ENCODE measurements around the gene ANO6. TPM values are rescaled to one million over a fixed set of nuclear protein-coding genes. Genes with fewer than 3 reads are reported as not detected.

The ANO6 gene
- total RNA-seq, 4 donors from 2014 or later, result 16.9 to 23.0 (median 20.4) TPM

GRCh38 chr12:45402288-45402687 is 186.4 kb downstream of the ANO6 start:
- intact Hi-C loops (cut with DNase I; ENCODE audit: low total_unique reads) (no loop called here), in situ Hi-C loops (cut with MboI; ENCODE audit: low pct_ligation_motif_present in 1 of 4, low pct_unique_long_range_greater_than_20kb in 1 of 4, low sequenced_read_pairs in 3 of 4) (no loop called here)

GRCh38 chr12:45406988-45407850 is 191.3 kb downstream of the ANO6 start:
- no peak for DNase-seq
- in situ Hi-C loops (cut with MboI; ENCODE audit: low pct_ligation_motif_present in 1 of 4, low pct_unique_long_range_greater_than_20kb in 1 of 4, low sequenced_read_pairs in 3 of 4), result no loop called here
- Histone ChIP-seq H3K36me3 (peaks cover 0 to 21% (median 0%) of the 10 kb centered on the region in 4 donors), H3K9me3 (no peaks in the 10 kb centered on the region), H3K27me3 (no peaks in the 10 kb centered on the region), H3K4me3 (no peak overlapping the region), H3K27ac (no peak overlapping the region), H3K4me1 (peaks cover 0 to 2% (median 0%) of the 10 kb centered on the region in 4 donors)
- 80 to 85% methylated on average over 7 to 10 of the region's 10 CpGs for WGBS, 2 donors (ENCODE audit: low coverage in 1 of 2)
- TF ChIP-seq POLR2A (IDR thresholded peaks at IDR 0.05), result no peak
- TF ChIP-seq CTCF (IDR thresholded peaks at IDR 0.05), result no peak
- TF ChIP-seq POLR2AphosphoS5 (IDR thresholded peaks at IDR 0.05), result no peak
- TF ChIP-seq EP300 (IDR thresholded peaks at IDR 0.05; ENCODE audit: low read depth), result no peak
- intact Hi-C loops (cut with DNase I; ENCODE audit: low total_unique reads), result no loop called here

More at GRCh38 chr12:45402288-45402687, 186.4 kb downstream of the ANO6 start:
- TF ChIP-seq EP300 (IDR thresholded peaks at IDR 0.05; ENCODE audit: low read depth) (no peak), POLR2AphosphoS5 (IDR thresholded peaks at IDR 0.05) (no peak)
- WGBS, 2 donors (ENCODE audit: low coverage in 1 of 2), result 53 to 62% methylated on average over 4 to 6 of the region's 6 CpGs
- H3K4me1 ChIP-seq, result peaks cover 0 to 3% (median 0%) of the 10 kb centered on the region in 4 donors
- H3K27me3 ChIP-seq, result no peaks in the 10 kb centered on the region
- H3K9me3 ChIP-seq, result peaks cover 0 to 1% of the 10 kb centered on the region in 2 donors
- DNase-seq, result no peak
- H3K36me3 ChIP-seq, result peaks cover 0 to 8% (median 0%) of the 10 kb centered on the region in 4 donors
- no peak overlapping the region for H3K4me3 ChIP-seq
- no peak overlapping the region for H3K27ac ChIP-seq

GRCh38 chr12:45407981-45408728 is 192.3 kb downstream of the ANO6 start:
- intact Hi-C loops (cut with DNase I; ENCODE audit: low total_unique reads) (no loop called here), in situ Hi-C loops (cut with MboI; ENCODE audit: low pct_ligation_motif_present in 1 of 4, low pct_unique_long_range_greater_than_20kb in 1 of 4, low sequenced_read_pairs in 3 of 4) (no loop called here)
- no peak for DNase-seq
- no peaks in the 10 kb centered on the region for H3K9me3 ChIP-seq
- WGBS, 2 donors (ENCODE audit: low coverage in 1 of 2), result 81 to 86% methylated on average over 7 to 10 of the region's 10 CpGs
- H3K36me3 ChIP-seq, result peaks cover 0 to 21% (median 0%) of the 10 kb centered on the region in 4 donors
- no peak overlapping the region for H3K27ac ChIP-seq
- no peak overlapping the region for H3K4me3 ChIP-seq
- TF ChIP-seq EP300 (IDR thresholded peaks at IDR 0.05; ENCODE audit: low read depth) (no peak), POLR2A (IDR thresholded peaks at IDR 0.05) (no peak), CTCF (IDR thresholded peaks at IDR 0.05) (no peak), POLR2AphosphoS5 (IDR thresholded peaks at IDR 0.05) (no peak)
- H3K27me3 ChIP-seq, result no peaks in the 10 kb centered on the region
- H3K4me1 ChIP-seq, result no peaks in the 10 kb centered on the region

- H3K27me3 ChIP-seq, result no peaks in the 10 kb centered on the region
- no peak overlapping the region for H3K27ac ChIP-seq
- 93% methylated on average over 2 of the region's 2 CpGs for WGBS, 2 donors (ENCODE audit: low coverage in 1 of 2)
- H3K9me3 ChIP-seq, result no peaks in the 10 kb centered on the region
- no peak overlapping the region for H3K4me3 ChIP-seq
- H3K36me3 ChIP-seq, result peaks cover 0 to 15% (median 0%) of the 10 kb centered on the region in 4 donors
- TF ChIP-seq CTCF (IDR thresholded peaks at IDR 0.05) (no peak), POLR2AphosphoS5 (IDR thresholded peaks at IDR 0.05) (no peak), EP300 (IDR thresholded peaks at IDR 0.05; ENCODE audit: low read depth) (no peak), POLR2A (IDR thresholded peaks at IDR 0.05) (no peak)
- no peaks in the 10 kb centered on the region for H3K4me1 ChIP-seq
- DNase-seq, result no peak
- in situ Hi-C loops (cut with MboI; ENCODE audit: low pct_ligation_motif_present in 1 of 4, low pct_unique_long_range_greater_than_20kb in 1 of 4, low sequenced_read_pairs in 3 of 4), result no loop called here
- intact Hi-C loops (cut with DNase I; ENCODE audit: low total_unique reads), result no loop called here
These were observed 192.8 kb downstream of the ANO6 start for GRCh38 chr12:45408729-45409114.
